ENCODE data around the gene TMEM43.

GRCh38 chr3:14188041-14188754, 63.3 kb downstream of the TMEM43 start:
- TF ChIP-seq CTCF (IDR thresholded peaks at IDR 0.05; ENCODE audit: insufficient read depth, low read length) = no peak
- no peak for TF ChIP-seq POLR2AphosphoS5 (IDR thresholded peaks at IDR 0.05; ENCODE audit: low read depth)
- no peak for TF ChIP-seq GABPA (IDR thresholded peaks at IDR 0.05; ENCODE audit: low read depth)
- TF ChIP-seq SPI1 (IDR thresholded peaks at IDR 0.05; ENCODE audit: borderline replicate concordance, low read depth) = no peak
- no peak for TF ChIP-seq REST (IDR thresholded peaks at IDR 0.05; ENCODE audit: insufficient replicate concordance, low read depth)

Measured in HL-60 (cell line).